ENCODE measurements around the gene ATP10D.
"Not testable (repeated sequence)": the region's sequence is repeated elsewhere in the genome, so short reads cannot be mapped to it uniquely, and the experiment has no call there.

Gene ATP10D

DNA sequence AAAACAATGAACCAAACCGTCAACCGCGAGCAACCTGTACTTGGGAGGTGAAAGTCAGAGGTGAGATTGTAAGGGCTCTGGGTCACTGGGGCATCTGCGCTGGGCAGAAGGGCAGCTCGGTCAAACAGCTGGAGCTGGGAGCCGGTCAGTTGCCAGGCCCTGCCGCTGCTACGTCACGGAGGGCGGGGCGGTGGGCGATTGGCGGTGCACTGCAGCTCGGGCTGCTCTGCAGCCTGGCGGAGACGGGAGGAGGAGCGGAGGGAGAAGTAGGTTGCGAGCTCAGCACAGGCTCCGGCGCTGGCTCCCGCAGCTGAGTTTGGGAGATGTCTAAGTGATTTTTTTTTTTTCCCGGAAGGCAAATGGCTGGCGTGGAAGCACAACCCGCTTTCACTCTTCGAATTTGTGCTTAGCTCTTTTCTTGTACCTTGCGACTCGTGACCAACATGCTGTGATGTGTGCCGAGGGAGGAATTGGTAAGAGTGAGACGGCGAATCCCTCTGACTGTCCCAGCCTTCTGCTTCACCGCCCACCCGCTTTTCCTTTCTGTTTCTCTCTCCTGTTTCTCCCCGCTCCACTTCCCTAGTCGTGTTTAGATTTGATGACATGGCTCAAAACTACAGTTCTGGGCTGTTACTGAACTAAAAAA is at the start of gene ATP10D:
ATP10D (plus strand) TSS at position 229 of the 646 bp plus-strand sequence. CDS start 27,266 bp downstream, outside the sequence.
- peak; percentile 62 for DNase-seq (ENCODE audit: low read depth)

DNA sequence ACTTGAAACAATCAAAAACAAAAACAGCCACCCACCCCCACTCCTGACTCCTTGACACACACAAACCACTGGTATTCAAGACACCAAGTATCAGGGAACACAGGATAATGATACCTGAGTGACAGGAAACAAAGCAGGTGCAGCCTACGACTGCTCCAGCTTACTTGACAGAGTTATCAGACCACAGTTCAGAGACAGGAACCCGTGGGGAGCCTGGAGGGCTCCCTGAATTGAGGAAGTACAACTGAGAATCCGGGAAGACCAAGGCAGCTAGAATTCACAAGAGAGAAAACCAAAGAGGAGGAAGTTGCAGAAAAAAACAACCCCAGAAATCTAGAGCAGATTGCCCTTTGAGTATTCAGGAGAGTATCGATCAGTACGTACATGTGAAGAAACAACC is 42.1 kb upstream of the ATP10D start:
- DNase-seq (ENCODE audit: low read depth) = no peak

DNA sequence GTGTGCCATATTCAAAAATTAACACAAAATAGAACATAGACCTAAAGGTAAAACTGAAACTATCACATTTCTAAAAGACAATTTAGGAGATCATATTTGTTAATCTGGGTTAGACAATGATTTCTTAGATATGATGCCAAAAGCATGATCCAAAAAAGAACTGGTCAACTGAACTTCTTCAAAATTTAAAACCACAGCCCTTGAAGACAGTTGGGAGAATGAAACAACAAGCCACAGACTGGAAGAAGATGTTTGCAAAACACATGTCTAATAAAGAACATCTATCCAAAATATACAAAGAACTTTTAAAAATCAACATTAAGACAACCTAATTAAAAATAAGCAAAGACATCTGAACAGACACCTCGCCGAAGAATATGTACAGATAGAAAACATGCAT is 41.0 kb upstream of the ATP10D start:
- no peak for DNase-seq (ENCODE audit: low read depth)

DNA sequence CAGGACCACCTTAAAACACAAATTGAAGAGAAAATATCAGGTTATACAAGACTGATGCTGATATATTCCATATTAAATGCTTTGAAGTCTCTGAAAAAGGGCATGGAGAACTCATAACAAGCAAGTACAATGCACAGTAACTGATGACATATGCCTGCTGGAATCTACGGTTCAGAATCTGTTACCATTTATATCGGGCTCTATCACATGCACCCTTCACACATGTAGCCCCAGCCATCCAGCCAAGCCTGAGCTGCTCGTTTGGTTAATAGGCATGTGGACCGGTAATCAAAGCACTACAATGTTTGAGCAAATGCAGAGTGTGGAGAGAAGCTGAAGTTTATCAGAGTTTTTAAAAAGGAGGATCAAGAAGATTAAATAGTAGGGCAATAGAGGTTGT is 33.4 kb upstream of the ATP10D start:
- no peak for DNase-seq (ENCODE audit: low read depth)

DNA sequence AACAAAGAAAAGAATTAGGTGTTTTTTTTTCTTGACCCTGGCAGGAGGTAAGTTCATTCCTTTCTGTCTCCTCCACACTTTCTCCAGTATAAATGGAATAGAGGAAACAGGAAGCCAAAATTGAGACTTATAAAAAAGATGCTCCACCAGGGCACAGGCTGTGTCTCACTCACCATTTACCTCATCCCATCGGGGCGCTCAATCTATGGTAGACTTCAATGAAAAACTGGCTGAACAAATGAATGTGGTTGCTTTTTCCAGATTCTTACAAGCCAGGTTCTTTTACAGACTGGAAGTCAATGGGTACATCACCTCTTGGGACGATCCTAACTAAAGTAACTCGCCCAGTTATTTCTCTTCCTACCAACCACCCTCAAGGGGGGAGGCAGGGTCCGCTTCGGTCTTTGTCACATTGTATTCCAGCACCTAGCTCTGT is 22.3 kb upstream of the ATP10D start:
- DNase-seq (ENCODE audit: low read depth) = no peak

DNA sequence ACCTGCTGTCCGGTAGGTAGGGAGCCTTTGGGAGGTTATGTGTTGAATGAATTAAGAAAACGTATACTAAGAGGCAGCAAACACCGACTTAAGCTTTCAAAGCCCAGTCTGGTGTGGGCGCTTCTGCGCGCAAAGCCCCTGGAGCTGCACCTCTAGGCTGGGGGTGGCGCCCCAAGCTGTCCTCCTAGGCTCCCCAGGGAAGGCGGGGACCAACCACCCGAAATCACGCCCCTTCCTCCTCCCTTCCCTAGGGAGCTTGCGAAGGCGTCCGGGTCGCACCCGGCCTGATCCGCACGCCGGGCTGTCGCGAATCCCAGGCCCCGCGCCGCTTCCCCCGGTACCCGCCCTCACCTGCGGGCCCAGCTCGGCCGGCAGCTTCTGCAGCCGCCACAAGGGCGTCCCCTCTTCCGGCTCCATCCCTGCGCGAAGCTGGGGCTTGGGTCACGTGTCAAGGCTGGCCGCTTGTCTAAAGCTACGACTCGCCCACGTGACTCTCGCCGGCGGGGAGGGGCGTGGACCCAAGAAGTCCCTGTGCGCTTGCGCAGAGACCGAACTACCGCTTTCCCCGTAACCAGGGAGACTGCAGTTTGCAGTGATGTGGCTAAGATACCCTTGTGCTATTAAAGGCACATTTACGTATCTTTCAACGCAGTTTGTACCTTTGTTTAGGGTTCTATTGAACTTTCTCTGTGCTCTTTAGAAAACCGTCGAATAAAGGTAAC is 21.7 kb upstream of the ATP10D start, which contains the start of gene COMMD8:
COMMD8 (minus strand) TSS at position 468 of the 722 bp plus-strand sequence; CDS start at position 417, 51 bp downstream.
- peak; percentile 93 for DNase-seq (ENCODE audit: low read depth)

DNA sequence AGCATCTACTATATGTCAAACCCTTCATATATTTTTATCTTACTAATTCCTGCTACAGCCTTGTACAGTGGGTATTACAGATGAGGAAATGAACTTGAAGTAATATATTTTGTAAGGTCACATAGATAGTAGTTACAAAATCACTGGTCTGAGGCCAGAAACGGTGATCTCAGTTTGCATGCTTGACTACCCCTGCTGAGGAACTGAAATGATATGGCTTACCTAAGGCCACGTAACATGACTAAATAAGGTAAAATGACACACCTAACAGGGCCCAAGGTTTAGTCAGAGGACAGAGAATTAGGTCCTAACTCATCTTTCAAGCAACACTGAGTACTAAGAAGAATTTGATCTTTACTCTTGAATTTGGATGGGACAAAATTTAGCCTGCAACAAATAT is 20.1 kb upstream of the ATP10D start:
- no peak for DNase-seq (ENCODE audit: low read depth)

DNA sequence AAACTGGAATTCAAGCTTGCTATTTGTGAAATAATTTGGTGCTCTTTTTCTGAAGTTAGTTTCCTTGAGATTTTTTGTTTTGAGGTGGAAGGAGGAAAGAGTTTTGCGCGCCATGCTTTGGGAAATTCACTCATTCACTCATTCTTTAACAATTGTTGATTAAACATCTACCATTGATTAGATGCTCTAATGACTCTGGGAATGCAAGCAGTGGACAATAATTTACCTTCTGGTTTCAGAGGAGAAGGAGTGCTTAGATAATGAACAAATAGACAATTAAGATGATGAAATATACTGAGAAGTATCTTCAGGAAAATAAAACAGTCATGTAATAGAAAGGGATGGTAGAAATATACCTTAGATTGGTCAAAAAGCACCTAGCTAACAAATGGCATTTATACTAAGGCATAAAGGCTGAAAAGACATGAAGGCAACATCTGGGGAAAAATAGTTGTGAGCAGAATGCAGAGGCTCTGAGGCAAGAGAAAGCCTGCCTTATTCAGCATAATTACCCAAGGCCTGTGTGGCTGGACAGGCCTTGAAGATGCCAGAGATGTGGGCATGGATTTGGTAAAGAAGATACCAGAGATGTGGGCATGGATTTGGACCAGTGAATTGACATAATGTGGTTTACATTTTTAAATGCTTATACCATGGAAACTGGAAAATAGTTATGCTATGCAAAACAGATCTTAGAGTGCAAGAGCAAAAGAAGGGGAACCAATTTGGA is 18.9 kb upstream of the ATP10D start:
- DNase-seq (ENCODE audit: low read depth) = no peak

DNA sequence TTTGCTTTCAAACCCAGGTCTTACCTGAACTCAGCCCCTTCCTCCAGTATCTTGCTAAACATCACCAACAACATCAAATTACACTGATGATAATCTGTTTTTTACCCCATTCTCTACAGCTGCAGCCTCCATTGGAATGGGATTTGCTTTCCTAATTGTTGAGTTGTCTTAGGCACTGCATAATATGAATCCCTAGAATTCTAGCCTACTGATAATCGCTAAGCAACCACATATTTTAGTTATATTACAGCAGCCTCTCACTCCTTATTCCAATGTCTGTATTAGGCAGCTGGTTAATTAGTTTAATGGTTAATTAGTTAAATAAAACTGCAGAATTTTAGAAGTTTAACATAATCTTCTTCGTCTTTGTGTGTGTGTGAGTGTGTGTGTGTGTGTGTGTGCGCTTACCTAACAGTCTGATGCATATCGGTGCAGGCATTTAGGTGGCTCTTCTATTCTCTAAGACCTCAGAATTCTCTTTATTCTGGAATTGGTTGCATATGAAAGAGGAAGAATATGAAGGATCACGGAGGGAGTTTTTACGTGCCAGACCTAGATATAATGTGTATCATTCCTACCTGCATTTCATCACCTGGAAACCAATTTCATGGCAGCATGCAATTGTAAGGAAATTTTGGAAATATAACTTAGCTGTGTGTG is 16.2 kb upstream of the ATP10D start:
- no peak for DNase-seq (ENCODE audit: low read depth)

DNA sequence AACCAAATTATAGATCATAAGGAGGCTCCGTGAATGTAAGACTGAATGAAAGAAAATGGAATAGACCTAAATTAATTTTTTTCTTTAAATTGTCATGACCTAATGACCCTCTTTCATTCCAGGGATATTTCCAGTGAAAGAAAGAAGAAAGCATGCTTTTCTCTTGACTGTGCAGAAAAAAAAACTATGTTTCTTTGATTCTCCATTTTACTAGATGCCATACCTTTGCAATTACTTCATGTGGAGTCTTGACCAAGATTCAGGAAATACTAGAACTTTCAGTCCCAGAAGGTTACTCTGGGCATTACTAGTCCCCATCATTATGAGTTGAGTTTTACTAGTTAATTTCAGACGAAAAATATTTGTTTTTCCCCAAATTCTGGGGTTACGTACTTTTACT is 15.1 kb upstream of the ATP10D start:
- no peak for DNase-seq (ENCODE audit: low read depth)

DNA sequence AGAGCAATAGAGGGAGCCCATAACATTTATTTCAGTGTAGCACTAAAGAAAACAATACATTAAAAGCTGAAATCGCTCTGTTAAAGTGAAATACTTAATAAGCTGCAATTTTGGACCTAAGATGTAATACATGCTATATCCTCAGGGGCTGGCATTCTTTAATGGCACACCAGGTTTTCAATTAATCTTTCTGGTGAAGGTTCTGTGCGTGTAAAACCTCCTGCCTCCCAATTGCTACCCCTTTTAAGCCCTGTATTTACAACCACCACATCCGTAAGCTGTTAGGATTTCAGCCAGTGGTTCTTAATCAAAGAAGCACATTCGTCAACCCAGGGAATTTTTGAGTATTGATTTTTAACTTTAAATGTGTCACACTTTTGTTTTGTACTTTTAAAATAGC is 14.0 kb upstream of the ATP10D start:
- DNase-seq (ENCODE audit: low read depth) = no peak

DNA sequence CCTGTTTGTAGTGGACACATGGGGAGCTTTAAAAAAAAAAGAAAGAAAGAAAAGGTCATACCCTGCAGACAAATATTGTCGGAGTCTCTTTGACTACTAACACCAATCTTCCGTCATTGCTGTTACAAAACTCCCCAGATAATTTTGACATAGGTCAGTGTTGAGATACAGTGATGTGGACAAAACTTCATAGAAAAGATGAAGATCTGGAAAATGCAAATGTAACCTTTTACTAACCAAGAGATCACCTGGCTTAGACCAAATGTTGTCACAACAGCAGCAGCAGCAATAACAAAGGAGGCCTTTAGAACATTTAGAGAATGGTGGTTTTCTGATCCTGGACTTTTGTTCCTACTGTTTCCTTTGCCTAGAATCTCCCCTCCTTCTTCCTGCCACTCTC is 13.5 kb upstream of the ATP10D start:
- no peak for DNase-seq (ENCODE audit: low read depth)

DNA sequence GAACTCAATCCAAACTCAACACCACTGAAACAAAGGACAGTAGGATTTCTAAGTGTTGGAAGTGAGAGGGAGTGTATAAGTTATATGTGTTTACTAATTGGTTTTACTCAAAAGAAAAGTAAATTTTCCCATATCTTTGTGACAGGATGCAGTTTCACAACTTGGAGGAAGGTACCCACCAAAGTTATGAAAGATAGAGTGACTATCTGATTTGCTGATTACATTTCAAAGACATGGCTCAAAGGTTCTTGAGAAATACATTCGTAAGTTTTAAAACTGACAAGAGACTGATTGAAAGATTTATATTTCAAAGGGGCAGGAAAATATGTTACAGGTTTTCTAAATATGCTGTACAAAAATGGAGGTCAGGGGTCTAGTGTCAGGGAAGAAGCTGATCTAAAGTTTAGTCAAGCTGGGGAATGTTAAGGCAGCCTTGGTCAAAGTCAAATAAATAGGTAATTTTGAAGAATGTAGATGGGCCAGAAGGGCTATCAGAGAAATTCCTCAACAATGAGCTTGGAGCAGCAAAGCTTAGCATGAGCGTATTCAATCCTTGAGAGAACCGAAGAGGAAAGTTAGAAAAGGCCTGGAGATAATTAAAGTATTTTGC is 11.8 kb upstream of the ATP10D start:
- no peak for DNase-seq (ENCODE audit: low read depth)

DNA sequence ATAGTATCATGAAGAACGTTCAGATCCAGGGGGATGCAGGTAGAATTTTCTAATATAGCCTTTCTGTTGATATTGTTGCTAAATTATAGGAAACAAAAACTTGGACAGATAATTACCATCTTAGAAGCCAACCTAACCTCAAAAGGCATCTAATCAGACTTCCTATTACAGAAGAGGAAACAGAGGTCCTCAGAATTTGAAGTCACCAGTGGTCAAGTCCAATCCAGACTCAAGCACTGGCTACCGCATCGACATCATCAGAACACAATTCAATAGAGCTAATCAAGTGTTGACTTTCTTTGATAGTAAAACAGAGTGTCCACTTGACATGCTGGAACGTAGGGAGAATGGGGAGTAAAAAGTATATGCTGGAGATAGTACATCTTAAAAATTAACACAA is 10.3 kb upstream of the ATP10D start:
- no peak for DNase-seq (ENCODE audit: low read depth)

DNA sequence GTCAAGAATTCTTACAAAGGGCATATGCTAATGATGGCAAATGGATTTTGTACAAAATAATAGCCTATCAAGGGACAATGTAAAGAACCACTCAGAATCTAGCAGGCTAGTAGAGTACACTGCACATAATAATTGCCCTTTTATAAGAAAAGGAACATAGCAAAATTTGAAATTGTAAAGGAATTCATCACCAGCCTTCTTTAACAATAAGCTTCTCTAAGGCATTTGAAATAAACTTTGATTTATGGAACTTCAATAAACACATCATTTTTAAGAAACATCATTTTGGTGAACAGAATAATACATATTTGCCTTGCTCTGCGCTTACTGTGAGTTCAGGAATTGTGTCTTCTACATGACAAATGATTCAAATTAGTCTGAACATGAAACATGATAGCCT is 9.7 kb upstream of the ATP10D start:
- DNase-seq (ENCODE audit: low read depth) = no peak

DNA sequence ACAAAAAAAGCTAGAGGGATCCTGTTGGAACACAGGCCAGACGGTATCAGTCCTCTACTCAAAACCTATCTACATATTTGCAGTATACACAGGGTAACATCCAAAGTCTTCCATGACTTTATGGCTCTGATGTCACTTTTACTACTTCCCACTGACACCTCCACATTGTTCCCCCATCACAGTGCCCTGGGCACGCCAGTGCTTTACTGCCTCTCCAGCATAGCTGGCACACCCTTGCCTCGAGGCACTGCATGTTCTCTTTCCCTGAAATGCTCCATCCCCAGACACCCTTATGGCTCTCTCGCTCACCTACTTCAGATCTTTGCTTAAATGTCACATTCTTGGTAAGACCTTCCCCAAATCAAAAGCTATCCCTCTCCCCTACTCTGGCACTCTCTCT is 6.3 kb upstream of the ATP10D start:
- DNase-seq (ENCODE audit: low read depth) = no peak

DNA sequence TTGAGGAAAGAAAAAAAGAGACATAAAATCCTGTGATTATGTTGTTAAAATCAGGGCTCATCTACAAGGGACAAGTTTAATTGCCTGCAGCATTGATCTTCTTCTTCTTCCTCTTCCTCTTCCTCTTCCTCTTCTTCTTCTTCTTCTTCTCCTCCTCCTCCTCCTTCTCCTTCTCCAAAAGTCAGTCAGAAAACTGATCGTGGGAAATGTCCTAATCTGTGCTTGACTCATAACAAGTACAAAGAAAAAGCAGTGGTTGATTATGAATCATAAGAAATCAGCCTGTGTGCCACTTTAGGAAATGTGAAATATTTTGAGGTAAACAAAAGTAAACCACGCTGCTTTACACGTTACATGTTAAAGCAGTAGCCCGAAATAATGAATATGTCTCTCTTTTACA is 2.7 kb upstream of the ATP10D start:
- DNase-seq (ENCODE audit: low read depth) = no peak

DNA sequence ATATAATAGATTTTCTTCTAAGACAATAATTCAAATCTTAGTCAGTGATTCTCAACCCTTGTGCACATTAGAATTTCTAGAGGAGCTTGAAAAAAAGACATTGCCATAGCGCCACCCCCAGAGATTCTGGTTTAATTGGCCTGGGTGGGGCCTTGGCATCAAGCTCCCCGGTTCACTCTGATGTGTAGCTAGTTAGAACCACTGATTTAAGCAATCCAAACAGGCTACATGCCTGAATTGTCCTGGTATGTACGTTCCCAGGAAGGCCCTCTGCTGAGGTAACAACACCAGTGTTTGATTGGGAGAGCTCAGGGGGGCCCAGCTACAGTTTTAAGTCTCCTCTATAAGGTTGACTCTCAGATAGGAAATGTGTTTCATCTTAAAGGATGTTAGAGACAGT is 1.3 kb upstream of the ATP10D start:
- DNase-seq (ENCODE audit: low read depth) = no peak

DNA sequence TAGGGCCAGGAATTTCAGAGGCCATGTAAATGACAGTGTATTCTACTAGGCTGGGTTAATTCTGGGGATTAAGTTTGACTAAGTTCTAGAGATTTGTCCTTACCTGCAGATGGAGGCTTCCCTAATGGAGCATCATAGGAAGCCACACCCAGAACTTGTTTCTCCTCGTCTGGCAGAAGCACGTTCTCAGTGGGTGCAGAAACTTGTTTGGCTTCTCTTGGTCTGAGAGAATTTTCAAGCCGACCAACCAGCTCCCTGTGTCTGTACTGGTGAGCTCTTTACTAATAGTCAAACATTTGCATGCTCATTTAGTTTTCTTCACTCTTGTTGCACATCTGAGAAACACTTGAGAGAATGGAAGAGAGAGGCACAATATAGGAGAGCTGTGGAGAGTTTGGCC is 907 bp upstream of the ATP10D start:
- no peak for DNase-seq (ENCODE audit: low read depth)

DNA sequence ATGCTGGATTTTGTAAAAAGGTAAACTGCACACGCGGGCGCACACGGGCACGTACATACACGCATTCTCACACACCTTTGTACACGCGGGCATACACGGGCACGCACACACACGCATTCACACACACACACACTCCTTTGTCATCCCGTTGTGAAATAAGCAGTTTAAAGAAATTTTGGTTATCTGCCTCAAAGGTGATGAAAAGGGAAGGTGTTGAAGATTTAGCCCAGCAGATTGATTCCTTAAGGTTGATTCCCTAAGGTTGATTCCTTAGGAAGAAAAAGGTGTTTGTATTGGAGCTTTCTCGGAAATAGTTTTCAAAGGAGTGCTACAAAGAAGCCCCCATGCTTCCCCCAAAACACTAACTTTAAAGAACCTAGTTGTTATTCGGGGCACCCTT is 693 bp downstream of the ATP10D start:
- DNase-seq (ENCODE audit: low read depth) = no peak

DNA sequence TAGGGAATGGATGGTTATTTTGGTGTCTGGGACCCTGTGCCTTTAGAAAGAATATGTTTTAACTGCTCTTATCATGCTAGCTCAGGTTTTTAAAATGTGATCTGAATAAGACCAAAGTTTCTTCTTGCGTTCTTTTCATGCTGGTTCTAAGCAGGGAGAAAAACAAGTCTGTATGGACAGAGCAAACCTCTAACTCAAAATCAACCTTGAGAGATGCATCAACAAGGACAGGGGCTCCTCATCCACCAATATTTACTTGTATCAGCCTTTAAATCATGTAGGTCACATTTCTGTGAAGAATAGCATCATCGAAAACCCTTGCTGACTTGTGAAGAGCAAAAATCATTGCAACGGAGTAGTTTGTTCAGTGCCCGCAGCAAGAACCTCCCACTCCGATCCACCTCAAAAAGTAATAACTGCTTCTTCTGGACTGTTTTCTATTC is 1.2 kb downstream of the ATP10D start:
- DNase-seq (ENCODE audit: low read depth) = no peak

DNA sequence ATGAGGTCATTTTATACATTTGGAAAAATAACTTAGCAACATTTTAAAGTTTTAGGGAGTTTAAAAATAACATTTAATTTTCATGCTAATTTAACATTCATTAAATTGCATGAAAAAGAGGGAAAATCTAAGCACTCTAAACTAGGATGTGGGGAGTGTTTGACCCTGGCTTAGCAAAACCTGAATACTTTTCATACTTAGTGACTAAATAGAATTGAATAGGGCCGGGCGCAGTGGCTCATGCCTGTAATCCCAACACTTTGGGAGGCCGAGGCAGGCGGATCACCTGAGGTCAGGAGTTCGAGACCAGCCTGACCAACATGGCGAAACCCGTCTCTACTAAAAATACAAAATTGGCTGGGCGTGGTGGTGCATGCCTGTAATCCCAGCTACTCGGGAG is 1.7 kb downstream of the ATP10D start:
- DNase-seq (ENCODE audit: low read depth) = not testable (repeated sequence)
